DOHH2 (cell line): Measurements from ENCODE around the gene CYFIP2.

Experiments used
- CTCF ChIP-seq: fragments of 200-600 bp; sonication (generic); IDR thresholded peaks from one replicate; pipeline ENCODE4 v1.5.1; 2014; ENCODE audit warnings: antibody characterized with exemption, mild to moderate bottlenecking, low read depth, low read length; ENCODE audit not compliant: poor library complexity, severe bottlenecking
- EZH2phosphoT487 ChIP-seq: fragments of 200-600 bp; sonication (generic); IDR thresholded peaks from 2 replicates; pipeline ENCODE4 v1.6.1; 2017; ENCODE audit warnings: borderline replicate concordance, mild to moderate bottlenecking, antibody characterized with exemption, low read length, moderate library complexity, mixed read lengths

- no peak for TF ChIP-seq CTCF
- no peak for TF ChIP-seq EZH2phosphoT487
Observed at GRCh38 chr5:157221959-157222358, 44.0 kb upstream of the CYFIP2 start.
